ENCODE results near the gene SCN4A.

DNA sequence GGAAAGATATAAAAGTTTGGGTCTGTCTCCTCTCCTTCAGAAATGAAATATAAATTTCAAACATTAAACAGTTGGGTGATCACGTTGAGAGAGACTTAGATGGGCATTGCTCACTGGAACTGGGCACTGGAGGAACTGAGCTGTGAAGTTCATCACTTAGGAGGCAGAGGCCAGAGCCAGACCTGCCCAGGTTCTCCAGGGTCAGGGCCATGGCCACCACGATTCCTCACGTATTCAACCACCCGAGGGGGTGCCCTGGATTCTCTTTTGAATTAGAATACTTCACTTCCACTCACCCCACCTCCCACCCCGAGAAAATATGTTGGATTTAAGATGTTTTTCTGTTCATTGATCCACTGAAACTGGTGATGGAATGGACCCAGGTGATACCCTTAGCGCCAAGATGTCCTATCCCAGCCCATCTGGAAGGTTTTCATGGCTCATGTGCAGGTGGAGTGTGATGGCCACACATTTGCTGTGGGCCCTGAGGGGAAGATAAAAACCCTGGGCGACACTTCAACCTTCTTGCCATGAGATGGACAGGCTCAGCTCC lies 31.6 kb upstream of the SCN4A start:
- TF ChIP-seq, protein P1, sequence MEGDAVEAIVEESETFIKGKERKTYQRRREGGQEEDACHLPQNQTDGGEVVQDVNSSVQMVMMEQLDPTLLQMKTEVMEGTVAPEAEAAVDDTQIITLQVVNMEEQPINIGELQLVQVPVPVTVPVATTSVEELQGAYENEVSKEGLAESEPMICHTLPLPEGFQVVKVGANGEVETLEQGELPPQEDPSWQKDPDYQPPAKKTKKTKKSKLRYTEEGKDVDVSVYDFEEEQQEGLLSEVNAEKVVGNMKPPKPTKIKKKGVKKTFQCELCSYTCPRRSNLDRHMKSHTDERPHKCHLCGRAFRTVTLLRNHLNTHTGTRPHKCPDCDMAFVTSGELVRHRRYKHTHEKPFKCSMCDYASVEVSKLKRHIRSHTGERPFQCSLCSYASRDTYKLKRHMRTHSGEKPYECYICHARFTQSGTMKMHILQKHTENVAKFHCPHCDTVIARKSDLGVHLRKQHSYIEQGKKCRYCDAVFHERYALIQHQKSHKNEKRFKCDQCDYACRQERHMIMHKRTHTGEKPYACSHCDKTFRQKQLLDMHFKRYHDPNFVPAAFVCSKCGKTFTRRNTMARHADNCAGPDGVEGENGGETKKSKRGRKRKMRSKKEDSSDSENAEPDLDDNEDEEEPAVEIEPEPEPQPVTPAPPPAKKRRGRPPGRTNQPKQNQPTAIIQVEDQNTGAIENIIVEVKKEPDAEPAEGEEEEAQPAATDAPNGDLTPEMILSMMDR (IDR thresholded peaks at IDR 0.05) = no peak
- TF ChIP-seq POLR2AphosphoS5 (IDR thresholded peaks at IDR 0.05) (no peak), POLR2A (IDR thresholded peaks at IDR 0.05; ENCODE audit: low read depth) (no peak), EP300 (IDR thresholded peaks at IDR 0.05) (no peak)

All from esophagus muscularis mucosa (tissue), 4 donors.